OCI-LY1 (cell line): ENCODE measurements around the gene KLK1.

Experiments used
- EZH2 ChIP-seq: fragments of 200-600 bp; sonication (generic), shearing (Covaris generic); IDR thresholded peaks from 2 replicates; pipeline ENCODE4 v1.8.0; 2017; ENCODE audit warnings: borderline replicate concordance, mixed run types, mild to moderate bottlenecking, antibody characterized with exemption, low read length, moderate library complexity, mixed read lengths
- TF ChIP-seq, protein P1 (sequence below): fragments of 200-600 bp; sonication (generic), shearing (Covaris generic); IDR thresholded peaks from 2 replicates; pipeline ENCODE4 v1.5.1; 2017; ENCODE audit warnings: mild to moderate bottlenecking, antibody characterized with exemption, low read length, moderate library complexity, mixed read lengths

DNA sequence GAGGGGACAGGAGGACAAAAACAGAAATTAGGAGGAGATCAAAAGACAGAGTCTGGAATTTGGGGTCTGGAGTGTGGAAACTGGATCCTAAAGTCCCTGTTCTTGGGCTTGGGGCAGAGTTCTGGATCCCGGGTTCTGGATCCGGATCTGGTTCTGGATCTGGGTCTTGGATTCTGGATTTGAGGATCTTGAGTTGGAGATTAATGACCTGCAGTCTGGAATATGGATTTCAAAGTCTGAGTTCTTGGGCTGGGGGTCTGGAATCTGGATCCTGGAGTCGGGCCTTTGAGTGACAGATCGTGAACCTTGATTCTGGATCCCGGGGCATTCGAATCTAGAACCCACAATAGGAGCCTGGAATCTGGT lies 10.2 kb upstream of the KLK1 start:
- no peak for TF ChIP-seq EZH2
- TF ChIP-seq, protein P1, sequence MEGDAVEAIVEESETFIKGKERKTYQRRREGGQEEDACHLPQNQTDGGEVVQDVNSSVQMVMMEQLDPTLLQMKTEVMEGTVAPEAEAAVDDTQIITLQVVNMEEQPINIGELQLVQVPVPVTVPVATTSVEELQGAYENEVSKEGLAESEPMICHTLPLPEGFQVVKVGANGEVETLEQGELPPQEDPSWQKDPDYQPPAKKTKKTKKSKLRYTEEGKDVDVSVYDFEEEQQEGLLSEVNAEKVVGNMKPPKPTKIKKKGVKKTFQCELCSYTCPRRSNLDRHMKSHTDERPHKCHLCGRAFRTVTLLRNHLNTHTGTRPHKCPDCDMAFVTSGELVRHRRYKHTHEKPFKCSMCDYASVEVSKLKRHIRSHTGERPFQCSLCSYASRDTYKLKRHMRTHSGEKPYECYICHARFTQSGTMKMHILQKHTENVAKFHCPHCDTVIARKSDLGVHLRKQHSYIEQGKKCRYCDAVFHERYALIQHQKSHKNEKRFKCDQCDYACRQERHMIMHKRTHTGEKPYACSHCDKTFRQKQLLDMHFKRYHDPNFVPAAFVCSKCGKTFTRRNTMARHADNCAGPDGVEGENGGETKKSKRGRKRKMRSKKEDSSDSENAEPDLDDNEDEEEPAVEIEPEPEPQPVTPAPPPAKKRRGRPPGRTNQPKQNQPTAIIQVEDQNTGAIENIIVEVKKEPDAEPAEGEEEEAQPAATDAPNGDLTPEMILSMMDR, result no peak
